ENCODE results near the gene MMP25.

Gene MMP25

DNA sequence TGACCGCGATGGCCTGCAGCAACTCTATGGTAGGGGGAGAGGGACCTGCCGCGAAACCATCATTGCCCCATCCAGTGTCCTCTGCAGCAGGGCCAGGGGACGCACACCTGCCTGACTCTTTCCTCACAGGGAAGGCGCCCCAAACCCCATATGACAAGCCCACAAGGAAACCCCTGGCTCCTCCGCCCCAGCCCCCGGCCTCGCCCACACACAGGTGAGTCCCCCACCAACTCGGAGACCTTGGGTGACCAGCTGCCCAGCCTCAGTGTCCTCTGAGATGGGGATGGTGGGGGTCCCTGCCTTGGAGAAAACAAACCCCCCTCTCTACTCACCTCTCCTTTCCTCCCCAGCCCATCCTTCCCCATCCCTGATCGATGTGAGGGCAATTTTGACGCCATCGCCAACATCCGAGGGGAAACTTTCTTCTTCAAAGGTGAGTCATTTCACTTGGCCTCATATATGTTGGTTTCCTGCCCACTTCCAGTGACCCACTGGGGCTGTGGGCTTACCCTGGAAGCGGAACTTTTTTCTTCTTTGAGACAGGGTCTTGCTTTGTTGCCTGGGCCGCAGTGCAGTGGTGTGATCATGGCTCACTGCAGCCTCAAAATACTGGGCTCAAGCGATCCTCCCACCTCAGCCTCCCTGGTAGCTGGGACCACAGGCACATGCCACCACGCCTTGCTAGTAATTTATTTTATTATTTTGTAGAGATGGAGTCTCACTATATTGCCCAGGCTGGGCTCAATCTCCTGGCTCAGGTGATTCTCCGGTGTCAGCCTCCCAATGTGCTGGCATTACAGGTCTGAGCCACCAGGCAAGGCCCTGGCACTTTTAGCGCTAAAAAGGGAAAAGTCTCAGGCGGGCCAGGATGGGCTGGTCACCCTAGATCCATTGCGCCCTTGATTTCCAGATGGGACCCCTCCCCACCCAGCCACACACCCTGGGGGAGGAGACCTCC is 11.1 kb downstream of the MMP25 start:
- no peak overlapping the region for H3K4me3 ChIP-seq (ENCODE audit: low read length)
- H3K4me1 ChIP-seq (ENCODE audit: control insufficient read depth, insufficient read depth, low read length): no peaks in the 10 kb centered on the region
- peaks cover 3% of the 10 kb centered on the region for H3K36me3 ChIP-seq (ENCODE audit: control insufficient read depth, insufficient read depth, low read length)
- no peaks in the 10 kb centered on the region for H3K27me3 ChIP-seq (ENCODE audit: control insufficient read depth, insufficient read depth, low read length)
- no peak overlapping the region for H3K9ac ChIP-seq (ENCODE audit: low read length)
- no peak overlapping the region for H3K27ac ChIP-seq (ENCODE audit: low read depth, low read length)

DNA sequence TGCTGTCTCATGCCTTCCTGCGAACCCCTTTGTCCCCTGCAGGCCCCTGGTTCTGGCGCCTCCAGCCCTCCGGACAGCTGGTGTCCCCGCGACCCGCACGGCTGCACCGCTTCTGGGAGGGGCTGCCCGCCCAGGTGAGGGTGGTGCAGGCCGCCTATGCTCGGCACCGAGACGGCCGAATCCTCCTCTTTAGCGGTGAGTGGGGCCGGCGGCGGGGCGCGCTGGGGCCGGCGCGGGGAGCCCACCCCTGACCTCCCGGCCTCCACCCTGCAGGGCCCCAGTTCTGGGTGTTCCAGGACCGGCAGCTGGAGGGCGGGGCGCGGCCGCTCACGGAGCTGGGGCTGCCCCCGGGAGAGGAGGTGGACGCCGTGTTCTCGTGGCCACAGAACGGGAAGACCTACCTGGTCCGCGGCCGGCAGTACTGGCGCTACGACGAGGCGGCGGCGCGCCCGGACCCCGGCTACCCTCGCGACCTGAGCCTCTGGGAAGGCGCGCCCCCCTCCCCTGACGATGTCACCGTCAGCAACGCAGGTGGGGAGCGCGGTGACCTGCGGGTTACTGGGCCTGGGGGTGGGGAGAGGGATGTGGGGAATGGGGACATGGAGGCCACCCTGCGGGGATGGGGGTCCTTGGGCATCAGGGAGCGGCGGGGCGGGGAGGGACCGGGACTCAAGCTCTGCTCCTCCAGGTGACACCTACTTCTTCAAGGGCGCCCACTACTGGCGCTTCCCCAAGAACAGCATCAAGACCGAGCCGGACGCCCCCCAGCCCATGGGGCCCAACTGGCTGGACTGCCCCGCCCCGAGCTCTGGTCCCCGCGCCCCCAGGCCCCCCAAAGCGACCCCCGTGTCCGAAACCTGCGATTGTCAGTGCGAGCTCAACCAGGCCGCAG is 12.0 kb downstream of the MMP25 start:
- H3K4me1 ChIP-seq (ENCODE audit: control insufficient read depth, insufficient read depth, low read length): no peaks in the 10 kb centered on the region
- H3K4me3 ChIP-seq (ENCODE audit: low read length): peak overlapping the region; percentile 80
- no peaks in the 10 kb centered on the region for H3K27me3 ChIP-seq (ENCODE audit: control insufficient read depth, insufficient read depth, low read length)
- H3K36me3 ChIP-seq (ENCODE audit: control insufficient read depth, insufficient read depth, low read length): peaks cover 3% of the 10 kb centered on the region
- H3K27ac ChIP-seq (ENCODE audit: low read depth, low read length): peak overlapping the region; percentile 32
- H3K9ac ChIP-seq (ENCODE audit: low read length): peak overlapping the region; percentile 86

DNA sequence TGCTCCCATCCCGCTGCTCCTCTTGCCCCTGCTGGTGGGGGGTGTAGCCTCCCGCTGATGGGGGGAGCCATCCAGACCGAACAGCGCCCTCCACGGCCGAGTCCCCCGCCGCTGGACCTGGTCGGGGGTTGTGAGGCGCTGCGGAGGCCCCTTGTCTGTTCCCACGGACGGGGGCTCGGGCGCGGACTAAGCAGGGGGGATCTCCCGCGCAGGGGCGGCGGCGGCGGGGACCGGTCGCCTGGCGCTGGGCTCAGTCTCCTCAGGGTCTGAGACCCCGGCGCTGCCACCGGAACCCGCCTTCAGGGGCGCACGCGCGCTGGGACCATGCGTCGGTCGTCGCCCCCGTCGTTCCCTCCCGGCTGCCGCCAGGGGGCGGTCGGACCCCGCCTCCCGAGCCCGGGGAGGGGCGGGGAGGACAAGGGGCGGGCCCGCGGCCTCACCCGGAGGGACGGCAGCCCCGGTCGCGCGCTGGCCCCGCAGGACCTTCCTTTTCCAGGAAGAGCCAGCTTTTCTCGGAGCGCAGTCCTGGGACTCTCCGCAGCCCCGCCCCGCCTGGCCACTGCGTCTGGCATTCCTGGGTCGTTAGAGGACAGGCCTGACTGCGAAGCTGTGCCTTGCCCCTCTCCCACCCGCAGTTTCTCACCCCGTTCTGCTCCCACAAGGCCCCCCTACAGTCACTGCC is 12.8 kb downstream of the MMP25 start:
- Histone ChIP-seq H3K4me1 (ENCODE audit: control insufficient read depth, insufficient read depth, low read length) (no peaks in the 10 kb centered on the region), H3K4me3 (ENCODE audit: low read length) (peak overlapping the region; percentile 80)

DNA sequence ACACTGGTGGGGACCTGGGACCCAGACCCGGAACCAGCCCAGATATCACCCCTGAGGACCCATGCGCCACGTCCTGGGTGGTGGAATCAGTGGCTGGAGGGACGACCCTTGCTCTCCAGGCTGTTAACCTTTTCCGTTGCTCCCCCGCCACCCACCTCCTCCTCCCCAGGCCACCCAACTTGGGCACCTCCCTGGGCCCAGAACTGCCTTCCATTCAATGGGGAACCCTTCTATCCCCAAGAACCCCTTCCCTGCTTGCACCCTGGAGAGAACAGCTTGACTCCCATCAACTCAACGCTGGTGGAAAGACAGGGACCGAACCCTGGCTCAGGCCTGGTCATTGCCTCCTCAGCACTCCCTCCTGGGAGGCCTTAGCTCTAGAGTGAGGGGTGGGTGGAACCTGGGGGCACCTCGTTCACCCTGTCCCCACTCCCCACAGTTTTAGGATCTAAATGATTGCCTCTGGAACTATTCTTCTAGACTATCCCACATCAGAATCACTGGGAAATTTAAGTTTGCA is 13.4 kb downstream of the MMP25 start:
- H3K27me3 ChIP-seq (ENCODE audit: control insufficient read depth, insufficient read depth, low read length): no peaks in the 10 kb centered on the region
- H3K4me1 ChIP-seq (ENCODE audit: control insufficient read depth, insufficient read depth, low read length): no peaks in the 10 kb centered on the region
- H3K27ac ChIP-seq (ENCODE audit: low read depth, low read length): peak overlapping the region; percentile 55
- H3K9ac ChIP-seq (ENCODE audit: low read length): peak overlapping the region; percentile 12
- H3K4me3 ChIP-seq (ENCODE audit: low read length): peak overlapping the region; percentile 66
- H3K36me3 ChIP-seq (ENCODE audit: control insufficient read depth, insufficient read depth, low read length): no peaks in the 10 kb centered on the region

More for the DNA sequence above, 12.8 kb downstream of the MMP25 start:
- peak overlapping the region; percentile 86 for H3K9ac ChIP-seq (ENCODE audit: low read length)
- no peaks in the 10 kb centered on the region for H3K27me3 ChIP-seq (ENCODE audit: control insufficient read depth, insufficient read depth, low read length)
- peak overlapping the region; percentile 55 for H3K27ac ChIP-seq (ENCODE audit: low read depth, low read length)
- no peaks in the 10 kb centered on the region for H3K36me3 ChIP-seq (ENCODE audit: control insufficient read depth, insufficient read depth, low read length)

DNA sequence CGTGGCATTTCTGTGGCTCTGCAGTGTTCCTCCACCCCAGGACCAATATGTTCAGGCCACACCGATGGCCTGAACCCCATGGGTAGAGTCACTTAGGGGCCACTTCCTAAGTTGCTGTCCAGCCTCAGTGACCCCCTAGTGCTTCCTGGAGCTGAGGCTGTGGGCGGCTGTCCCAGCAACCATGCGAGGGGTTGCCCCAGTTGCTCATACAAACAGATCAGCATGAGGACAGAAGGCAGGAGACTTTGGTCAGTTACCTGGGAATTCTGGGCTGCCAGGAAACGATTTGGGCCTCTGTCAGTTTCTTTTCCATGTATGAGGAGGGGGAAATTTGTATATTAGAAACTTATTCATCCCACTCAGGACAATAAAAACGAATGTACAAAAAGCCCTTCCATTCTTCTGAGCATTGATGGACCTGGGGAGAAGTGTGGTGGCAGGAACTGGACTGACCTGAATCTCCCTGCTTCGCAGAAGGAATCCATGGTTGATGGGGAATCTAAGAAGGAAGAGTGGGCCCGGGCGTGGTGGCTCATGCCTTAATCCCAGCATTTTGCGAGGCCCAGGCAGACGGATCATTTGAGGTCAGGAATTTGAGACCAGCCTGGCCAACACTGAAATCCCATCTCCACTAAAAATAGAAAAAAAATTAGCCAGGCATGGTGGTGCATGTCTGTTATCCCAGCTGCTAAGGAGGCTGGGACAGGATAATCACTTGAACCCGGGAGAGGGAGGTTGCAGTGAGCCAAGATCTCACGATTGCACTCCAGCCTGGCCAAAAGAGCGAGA is 14.2 kb downstream of the MMP25 start:
- no peak overlapping the region for H3K9ac ChIP-seq (ENCODE audit: low read length)
- no peaks in the 10 kb centered on the region for H3K27me3 ChIP-seq (ENCODE audit: control insufficient read depth, insufficient read depth, low read length)
- no peak overlapping the region for H3K27ac ChIP-seq (ENCODE audit: low read depth, low read length)
- no peaks in the 10 kb centered on the region for H3K36me3 ChIP-seq (ENCODE audit: control insufficient read depth, insufficient read depth, low read length)
- no peaks in the 10 kb centered on the region for H3K4me1 ChIP-seq (ENCODE audit: control insufficient read depth, insufficient read depth, low read length)
- H3K4me3 ChIP-seq (ENCODE audit: low read length): no peak overlapping the region

DNA sequence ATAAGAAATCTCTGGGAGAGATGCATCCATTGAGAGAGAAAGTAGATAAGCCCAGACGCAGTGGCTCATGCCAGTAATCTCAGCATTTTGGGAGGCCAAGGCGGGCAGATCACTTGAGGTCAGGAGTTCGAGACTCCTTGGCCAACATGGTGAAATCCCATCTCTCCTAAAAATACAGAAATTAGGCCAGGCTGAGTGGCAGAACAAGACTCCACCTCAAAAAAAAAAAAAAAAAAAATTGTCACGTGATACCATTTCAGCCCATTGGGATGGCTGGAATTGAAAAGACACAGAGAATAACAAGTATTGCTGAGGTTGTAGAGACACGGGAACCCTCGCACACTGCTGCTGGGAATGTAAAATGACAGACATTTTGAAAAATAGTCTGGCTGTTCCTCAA is 16.2 kb downstream of the MMP25 start:
- Histone ChIP-seq H3K4me3 (ENCODE audit: low read length) (no peak overlapping the region), H3K9ac (ENCODE audit: low read length) (no peak overlapping the region), H3K36me3 (ENCODE audit: control insufficient read depth, insufficient read depth, low read length) (no peaks in the 10 kb centered on the region), H3K27me3 (ENCODE audit: control insufficient read depth, insufficient read depth, low read length) (no peaks in the 10 kb centered on the region), H3K27ac (ENCODE audit: low read depth, low read length) (no peak overlapping the region), H3K4me1 (ENCODE audit: control insufficient read depth, insufficient read depth, low read length) (no peaks in the 10 kb centered on the region)

DNA sequence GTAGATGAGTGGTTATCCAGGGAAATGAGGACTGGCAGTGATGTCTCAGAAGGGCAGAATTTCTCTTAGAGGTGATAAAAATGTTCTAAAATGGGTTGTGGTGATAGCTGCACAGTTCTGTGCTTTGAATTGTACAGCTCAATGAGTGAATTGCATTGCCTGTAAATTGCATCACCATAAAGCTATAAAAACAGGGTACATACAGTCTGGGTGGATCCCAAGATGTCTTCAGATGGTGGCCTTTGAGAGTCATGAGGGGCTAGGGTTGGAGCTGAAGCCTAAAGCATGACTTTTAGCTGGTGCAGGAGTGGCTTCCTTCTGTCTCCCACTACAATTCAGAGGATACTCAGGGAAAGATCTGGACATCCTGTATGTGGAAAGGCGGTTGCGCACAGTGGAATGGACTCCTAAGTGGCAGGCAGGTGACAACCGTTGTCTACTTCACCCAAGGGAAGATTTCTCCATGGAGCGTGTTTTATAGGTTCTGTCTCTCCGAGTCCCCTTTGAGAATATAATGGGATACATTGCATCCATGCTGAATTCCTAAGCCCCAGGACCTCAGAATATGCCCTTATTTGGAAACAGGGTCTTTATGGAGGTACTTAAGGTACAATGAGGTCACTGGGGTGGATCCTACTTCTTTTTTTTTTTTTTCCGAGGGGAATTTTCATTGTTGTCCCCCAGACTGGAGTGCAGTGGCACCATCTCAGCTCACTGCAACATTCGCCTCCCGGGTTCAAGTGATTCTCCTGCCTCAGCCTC is 17.4 kb downstream of the MMP25 start:
- Histone ChIP-seq H3K27ac (ENCODE audit: low read depth, low read length) (no peak overlapping the region), H3K4me1 (ENCODE audit: control insufficient read depth, insufficient read depth, low read length) (no peaks in the 10 kb centered on the region), H3K4me3 (ENCODE audit: low read length) (no peak overlapping the region), H3K9ac (ENCODE audit: low read length) (no peak overlapping the region), H3K36me3 (ENCODE audit: control insufficient read depth, insufficient read depth, low read length) (no peaks in the 10 kb centered on the region), H3K27me3 (ENCODE audit: control insufficient read depth, insufficient read depth, low read length) (no peaks in the 10 kb centered on the region)

DNA sequence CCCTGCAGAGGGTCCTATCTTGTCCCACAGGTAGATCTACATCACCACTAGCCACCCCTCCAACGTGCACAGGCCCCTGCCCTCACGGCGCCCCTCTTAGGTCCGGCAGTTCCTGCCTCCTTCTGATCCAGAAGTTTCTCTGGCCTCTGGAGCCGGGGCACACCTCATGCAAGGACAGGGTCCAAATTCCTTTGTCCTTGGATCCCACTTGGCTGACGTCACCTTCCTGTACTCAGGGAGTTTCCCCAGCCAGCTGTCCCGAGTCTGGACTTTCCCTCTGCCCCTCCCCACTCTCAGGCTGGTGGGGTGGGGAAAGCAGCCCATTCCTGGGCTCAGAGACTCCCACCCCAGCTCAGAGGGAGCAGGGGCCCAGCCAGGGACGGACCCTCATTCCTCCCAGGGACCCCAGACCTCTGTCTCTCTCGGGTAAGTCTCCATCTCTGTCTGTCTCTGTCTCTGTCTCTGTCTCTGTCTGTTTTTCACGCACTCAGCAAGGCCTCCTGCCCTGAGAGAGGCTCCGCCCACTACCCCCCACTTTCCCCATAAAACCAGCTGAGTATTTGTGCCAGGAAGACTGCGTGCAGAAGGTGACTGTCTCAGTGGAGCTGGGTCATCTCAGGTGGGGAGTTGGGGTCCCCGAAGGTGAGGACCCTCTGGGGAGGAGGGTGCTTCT is 18.8 kb downstream of the MMP25 start, which contains the start of gene IL32:
Gene IL32 (plus strand): TSS at position 572 of the 673 bp plus-strand sequence. CDS start 172 bp downstream, outside the sequence.
- Histone ChIP-seq H3K4me3 (ENCODE audit: low read length) (peak within 1 kb of the TSS; percentile 57), H3K27ac (ENCODE audit: low read depth, low read length) (peak within 1 kb of the TSS; percentile 47), H3K9ac (ENCODE audit: low read length) (peak within 1 kb of the TSS; percentile 66)

DNA sequence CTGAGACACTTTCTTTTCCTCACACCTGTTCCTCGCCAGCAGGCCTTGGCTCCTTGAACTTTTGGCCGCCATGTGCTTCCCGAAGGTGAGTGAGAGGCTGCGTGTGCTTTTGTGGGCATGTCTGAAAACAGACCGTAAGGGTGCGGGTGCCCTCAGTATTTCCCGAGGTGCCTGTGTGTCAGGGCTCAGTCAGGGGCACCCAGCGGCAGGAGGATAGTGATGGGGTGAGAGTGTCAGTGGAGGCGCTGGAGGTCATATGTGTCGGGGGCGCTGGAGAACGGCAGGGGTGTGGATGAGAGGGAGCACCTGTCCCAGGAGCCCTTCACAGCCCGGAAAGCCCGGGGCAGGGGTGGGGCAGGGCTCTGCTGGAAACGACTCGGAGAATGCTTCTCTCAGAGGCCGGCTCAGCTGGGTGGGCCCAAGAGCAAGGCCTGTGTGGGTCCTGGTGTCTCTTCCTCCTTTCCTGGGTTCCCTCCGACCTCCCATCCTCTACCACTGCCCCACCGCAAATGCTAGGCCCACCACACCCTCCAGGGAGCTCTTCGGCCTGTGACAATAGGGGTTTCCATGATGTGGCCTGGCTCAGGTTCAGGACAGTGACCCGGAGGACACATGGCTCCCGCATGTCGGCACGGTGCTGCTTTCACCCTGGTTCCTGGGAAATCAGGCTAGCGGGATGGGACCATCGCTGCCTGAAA is 19.5 kb downstream of the MMP25 start:
- H3K27ac ChIP-seq (ENCODE audit: low read depth, low read length): peak overlapping the region; percentile 38
- H3K4me3 ChIP-seq (ENCODE audit: low read length): peak overlapping the region; percentile 57
- H3K4me1 ChIP-seq (ENCODE audit: control insufficient read depth, insufficient read depth, low read length): no peaks in the 10 kb centered on the region

More for the DNA sequence above, 18.8 kb downstream of the MMP25 start, which contains the start of gene IL32:
- no peaks in the 10 kb centered on the region for H3K36me3 ChIP-seq (ENCODE audit: control insufficient read depth, insufficient read depth, low read length)
- H3K4me1 ChIP-seq (ENCODE audit: control insufficient read depth, insufficient read depth, low read length): no peaks in the 10 kb centered on the region
- H3K27me3 ChIP-seq (ENCODE audit: control insufficient read depth, insufficient read depth, low read length): no peaks in the 10 kb centered on the region

DNA sequence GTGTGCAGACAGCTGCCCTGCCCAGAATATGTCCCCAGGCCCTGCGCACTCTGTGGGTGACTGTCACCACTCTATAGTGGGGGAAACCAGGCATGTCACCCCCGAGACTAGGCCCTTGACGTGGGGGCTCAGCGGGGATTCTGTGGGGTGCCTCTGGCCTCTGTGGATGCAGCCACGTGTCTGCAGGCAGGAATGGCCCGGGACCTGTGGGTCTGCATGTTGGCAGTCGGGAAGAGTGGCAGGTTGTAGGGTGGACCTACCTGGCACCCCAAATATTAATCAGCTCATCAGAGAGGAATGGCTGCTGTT is 20.0 kb downstream of the MMP25 start:
- H3K4me1 ChIP-seq (ENCODE audit: control insufficient read depth, insufficient read depth, low read length): no peaks in the 10 kb centered on the region
- H3K27me3 ChIP-seq (ENCODE audit: control insufficient read depth, insufficient read depth, low read length): no peaks in the 10 kb centered on the region
- peak overlapping the region; percentile 29 for H3K9ac ChIP-seq (ENCODE audit: low read length)
- H3K27ac ChIP-seq (ENCODE audit: low read depth, low read length): no peak overlapping the region
- no peaks in the 10 kb centered on the region for H3K36me3 ChIP-seq (ENCODE audit: control insufficient read depth, insufficient read depth, low read length)
- H3K4me3 ChIP-seq (ENCODE audit: low read length): peak overlapping the region; percentile 57

More for the DNA sequence above, 19.5 kb downstream of the MMP25 start:
- Histone ChIP-seq H3K9ac (ENCODE audit: low read length) (peak overlapping the region; percentile 66), H3K27me3 (ENCODE audit: control insufficient read depth, insufficient read depth, low read length) (no peaks in the 10 kb centered on the region), H3K36me3 (ENCODE audit: control insufficient read depth, insufficient read depth, low read length) (no peaks in the 10 kb centered on the region)
